AG10803 (cell line): ENCODE data around the gene LRRC30.
A peak's percentile ranks its signal among the peaks of the same experiment; 100 is the strongest.
"Not testable (repeated sequence)": the region's sequence is repeated elsewhere in the genome, so short reads cannot be mapped to it uniquely, and the experiment has no call there.

Experiments
- DNase-seq: peaks from one replicate; pipeline ENCODE4 v3.0.0; 2010; ENCODE audit warnings: low read depth
- H3K4me3 ChIP-seq: 2 replicates; pipeline ENCODE4 v1.5.1; 2011; ENCODE audit warnings: mild to moderate bottlenecking, low read length, control low read depth
- TF ChIP-seq, protein P1 (sequence below): conservative IDR thresholded peaks from 2 replicates; pipeline ENCODE4 v1.5.1; 2011; ENCODE audit warnings: mild to moderate bottlenecking, low read length, control low read depth, inconsistent platforms

The LRRC30 gene

DNA sequence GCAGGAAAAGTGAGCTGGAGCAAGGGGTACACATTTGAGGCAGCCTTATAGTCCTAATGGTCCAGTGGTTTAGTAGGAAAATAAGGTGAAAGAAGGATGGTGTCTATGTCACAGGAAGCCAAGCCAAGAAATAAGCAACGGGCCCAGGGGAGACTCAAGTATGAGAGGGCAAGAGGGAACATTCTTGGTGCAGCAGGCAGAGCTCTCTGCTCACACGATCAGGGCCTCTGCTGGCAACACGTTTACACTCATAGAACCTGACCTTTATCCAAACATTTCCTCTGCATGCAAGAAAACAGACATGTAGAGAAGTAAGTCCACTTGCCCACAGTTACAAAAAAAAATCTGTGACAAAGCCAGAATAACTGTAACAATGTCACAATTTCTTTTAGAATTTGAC is 32.6 kb upstream of the LRRC30 start:
- TF ChIP-seq, protein P1, sequence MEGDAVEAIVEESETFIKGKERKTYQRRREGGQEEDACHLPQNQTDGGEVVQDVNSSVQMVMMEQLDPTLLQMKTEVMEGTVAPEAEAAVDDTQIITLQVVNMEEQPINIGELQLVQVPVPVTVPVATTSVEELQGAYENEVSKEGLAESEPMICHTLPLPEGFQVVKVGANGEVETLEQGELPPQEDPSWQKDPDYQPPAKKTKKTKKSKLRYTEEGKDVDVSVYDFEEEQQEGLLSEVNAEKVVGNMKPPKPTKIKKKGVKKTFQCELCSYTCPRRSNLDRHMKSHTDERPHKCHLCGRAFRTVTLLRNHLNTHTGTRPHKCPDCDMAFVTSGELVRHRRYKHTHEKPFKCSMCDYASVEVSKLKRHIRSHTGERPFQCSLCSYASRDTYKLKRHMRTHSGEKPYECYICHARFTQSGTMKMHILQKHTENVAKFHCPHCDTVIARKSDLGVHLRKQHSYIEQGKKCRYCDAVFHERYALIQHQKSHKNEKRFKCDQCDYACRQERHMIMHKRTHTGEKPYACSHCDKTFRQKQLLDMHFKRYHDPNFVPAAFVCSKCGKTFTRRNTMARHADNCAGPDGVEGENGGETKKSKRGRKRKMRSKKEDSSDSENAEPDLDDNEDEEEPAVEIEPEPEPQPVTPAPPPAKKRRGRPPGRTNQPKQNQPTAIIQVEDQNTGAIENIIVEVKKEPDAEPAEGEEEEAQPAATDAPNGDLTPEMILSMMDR = no peak
- DNase-seq = no peak
- no peak overlapping the region for H3K4me3 ChIP-seq

DNA sequence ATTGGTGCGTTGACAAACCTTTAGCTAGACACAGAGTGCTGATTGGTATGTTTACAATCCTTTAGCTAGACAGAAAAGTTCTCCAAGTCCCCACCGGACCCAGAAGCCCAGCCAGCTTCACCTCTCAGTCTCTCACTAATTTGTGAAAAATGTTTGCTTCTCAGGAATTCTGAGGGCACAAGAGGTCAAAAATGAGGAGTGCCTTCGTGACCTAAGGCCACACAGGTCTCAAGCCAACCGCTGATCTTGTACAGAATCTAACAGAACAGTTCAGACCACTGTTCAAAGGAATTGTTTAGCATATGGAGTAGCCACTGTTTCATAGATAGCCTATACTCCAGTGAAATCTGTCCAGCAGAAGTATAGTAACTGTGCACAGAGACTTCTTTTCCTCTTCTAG is 29.8 kb upstream of the LRRC30 start:
- TF ChIP-seq, protein P1 = no peak
- H3K4me3 ChIP-seq = no peak overlapping the region
- no peak for DNase-seq

DNA sequence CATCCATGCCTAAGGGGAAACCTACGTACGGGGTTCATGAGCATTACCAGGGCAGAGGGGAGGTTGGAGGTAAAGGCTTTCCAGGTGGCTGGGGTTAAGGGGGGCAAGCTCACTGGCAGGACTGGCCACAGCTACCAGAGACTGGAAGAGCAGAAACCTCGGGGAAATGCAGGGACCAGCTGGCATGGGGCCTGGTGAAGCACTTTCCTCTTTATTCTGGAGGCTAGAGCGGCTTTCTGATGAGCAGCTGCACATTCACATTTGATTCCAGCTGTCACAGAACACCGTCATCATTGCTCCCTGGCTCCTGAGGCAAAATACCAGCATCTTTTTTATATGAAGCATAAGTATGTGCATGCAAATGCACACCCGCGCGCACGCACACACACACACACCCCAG is 28.7 kb upstream of the LRRC30 start:
- DNase-seq = no peak
- no peak overlapping the region for H3K4me3 ChIP-seq
- TF ChIP-seq, protein P1 = no peak

DNA sequence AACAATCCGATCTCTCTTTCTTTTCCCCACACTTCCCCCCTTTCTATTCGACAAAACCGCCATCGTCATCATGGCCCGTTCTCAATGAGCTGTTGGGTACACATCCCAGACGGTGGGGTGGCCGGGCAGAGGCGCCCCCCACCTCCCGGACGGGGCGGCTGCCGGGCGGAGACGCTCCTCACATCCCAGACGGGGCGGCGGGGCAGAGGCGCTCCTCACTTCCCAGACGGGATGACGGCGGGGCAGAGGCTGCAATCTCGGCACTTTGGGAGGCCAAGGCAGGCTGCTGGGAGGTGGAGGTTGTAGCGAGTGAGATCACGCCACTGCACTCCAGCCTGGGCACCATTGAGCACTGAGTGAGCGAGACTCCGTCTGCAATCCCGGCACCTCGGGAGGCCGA is 27.3 kb upstream of the LRRC30 start:
- DNase-seq, H3K4me3 ChIP-seq: not testable (repeated sequence)

DNA sequence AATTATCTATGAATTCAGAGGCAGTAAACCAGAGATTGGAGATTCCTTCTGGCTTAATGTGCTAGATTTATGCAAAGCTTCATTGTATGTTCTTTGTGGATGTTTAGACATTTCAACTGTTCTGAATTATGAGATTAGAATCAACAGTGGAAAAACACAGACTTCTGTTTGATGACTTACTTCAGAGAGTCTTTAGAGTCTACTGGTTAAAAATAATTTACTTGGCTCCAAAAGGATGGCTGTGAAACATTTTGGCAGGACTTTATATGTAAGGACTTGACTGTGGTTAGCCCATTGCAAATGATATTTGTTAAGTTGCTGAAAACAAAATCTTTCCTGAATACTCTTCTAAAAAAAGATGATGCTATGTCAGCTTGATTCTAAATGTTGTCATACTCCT is 25.5 kb upstream of the LRRC30 start:
- TF ChIP-seq, protein P1 = no peak
- DNase-seq = peak; percentile 31
- no peak overlapping the region for H3K4me3 ChIP-seq

DNA sequence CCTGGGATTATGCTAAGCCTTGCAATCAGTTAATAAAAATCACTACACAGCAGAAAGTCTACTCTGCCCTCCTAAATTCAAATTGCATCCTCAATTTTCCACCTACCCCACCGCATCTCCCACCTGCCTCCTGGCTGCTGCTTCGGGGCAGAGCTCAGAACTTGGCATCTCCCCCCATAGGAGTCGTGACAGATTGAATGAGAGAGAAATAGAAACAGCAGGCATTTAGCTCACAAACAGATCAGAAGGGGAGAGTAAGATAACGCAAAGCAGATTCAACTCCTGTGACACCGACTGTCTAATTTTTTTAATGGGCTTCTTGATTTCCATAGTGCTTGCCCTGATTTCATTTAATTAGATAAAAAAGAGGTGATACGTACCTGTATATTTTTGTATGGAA is 24.7 kb upstream of the LRRC30 start:
- TF ChIP-seq, protein P1 = no peak
- no peak for DNase-seq
- no peak overlapping the region for H3K4me3 ChIP-seq

DNA sequence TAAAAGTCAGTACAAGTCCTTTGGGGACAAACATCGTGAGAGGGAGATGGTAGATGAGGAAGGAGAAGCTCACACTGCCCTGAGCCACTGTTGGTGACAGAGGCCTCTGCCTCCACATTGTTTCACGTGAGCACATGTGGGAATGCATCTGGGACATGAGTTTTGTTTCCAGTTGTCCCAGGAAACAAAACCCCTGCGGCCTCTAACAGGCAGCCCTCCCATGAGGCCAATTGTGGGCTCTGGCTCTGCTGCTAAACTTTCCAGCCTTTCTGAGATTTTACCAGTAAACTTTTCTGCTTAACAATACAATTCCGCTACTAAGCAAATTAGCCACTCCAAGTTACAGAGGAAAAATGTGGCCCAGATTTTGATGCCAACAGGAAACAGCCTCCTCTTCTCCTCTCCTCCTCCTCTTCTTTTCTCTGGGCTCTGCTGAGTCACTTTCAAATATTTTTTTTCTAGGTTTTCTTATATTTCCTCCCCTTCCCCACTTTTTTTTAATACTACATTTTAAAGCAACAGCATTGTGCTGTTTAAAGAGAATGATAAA is 23.4 kb upstream of the LRRC30 start:
- H3K4me3 ChIP-seq = no peak overlapping the region
- TF ChIP-seq, protein P1 = no peak
- DNase-seq = peak; percentile 8
